ENCODE results near the gene PLA2G4A.

- no peak for TF ChIP-seq CTCF (IDR thresholded peaks at IDR 0.05 in 2 of 3, conservative IDR thresholded peaks at IDR 0.05 in 1 of 3; ENCODE audit: borderline replicate concordance in 1 of 3, insufficient read depth in 1 of 3, low read depth in 2 of 3, low read length in 2 of 3)
- no peak for TF ChIP-seq TCF7L2 (IDR thresholded peaks at IDR 0.05; ENCODE audit: borderline replicate concordance, extremely low read depth, insufficient read depth, insufficient read length)
- no peak for TF ChIP-seq ZNF274 (IDR thresholded peaks at IDR 0.05; ENCODE audit: low read depth, low read length)
- no peak for TF ChIP-seq POLR2AphosphoS5 (IDR thresholded peaks at IDR 0.05; ENCODE audit: low read depth, low read length)
- no peak for TF ChIP-seq POLR2A (IDR thresholded peaks at IDR 0.05; ENCODE audit: borderline replicate concordance, extremely low read depth, insufficient read depth, insufficient read length)
- no peak for TF ChIP-seq SP1 (IDR thresholded peaks at IDR 0.05; ENCODE audit: low read depth)
- no peak for TF ChIP-seq ZBTB33 (IDR thresholded peaks at IDR 0.05; ENCODE audit: extremely low read depth, insufficient replicate concordance, low read length)
- no peak for TF ChIP-seq SIN3A (IDR thresholded peaks at IDR 0.05; ENCODE audit: low read depth)
Measured at GRCh38 chr1:186980400-186980799, 151.7 kb downstream of the PLA2G4A start.
